ENCODE results near the gene MYBPH. TPM values are rescaled to one million over a fixed set of nuclear protein-coding genes. Genes with fewer than 3 reads are reported as not detected.
A peak's percentile ranks its signal among the peaks of the same experiment; 100 is the strongest.

MYBPH gene
- total RNA-seq, 1 experiment from 2014 or later: not detected

GRCh38 chr1:203143641-203144040 is 32.0 kb downstream of the MYBPH start:
- Mint-ChIP-seq H3K36me3 (ENCODE audit: insufficient read depth in 1 of 3, low read depth in 3 of 3) (peaks cover 0 to 9% (median 2%) of the 10 kb centered on the region in 3 experiments; a peak in 3 of 7 replicates), H3K9me3 (peaks cover 4 to 8% of the 10 kb centered on the region in 2 experiments; a peak in 3 of 5 replicates), H3K4me1 (peaks cover 44 to 53% of the 10 kb centered on the region in 2 experiments), H3K27me3 (ENCODE audit: low read depth) (no peaks in the 10 kb centered on the region; the same call in 1 of the 2 replicates), H3K27ac (peak overlapping the region in 1 of 3 experiments; percentile 67; a peak in 2 of 7 replicates), H3K4me3 (no peak overlapping the region)
- H3K27me3 ChIP-seq (ENCODE audit: insufficient read depth, low read length): no peaks in the 10 kb centered on the region
- H3K79me1 ChIP-seq (ENCODE audit: insufficient read depth, low read depth, low read length, poor library complexity, severe bottlenecking): no peaks in the 10 kb centered on the region
- H3K56ac ChIP-seq (ENCODE audit: insufficient read length, low read depth, low read length): no peak overlapping the region
- no peaks in the 10 kb centered on the region for H3K9me3 ChIP-seq (ENCODE audit: control insufficient read depth, low read depth, low read length)
- no peak for DNase-seq
- peaks cover 18% of the 10 kb centered on the region; the same call in 1 of the 2 replicates for H3K4me1 ChIP-seq (ENCODE audit: insufficient read depth, low read length)
- no peak overlapping the region for H3K23ac ChIP-seq (ENCODE audit: insufficient read length, low read depth, low read length)
- H3T11ph ChIP-seq (ENCODE audit: low read length): no peak overlapping the region
- no peak overlapping the region for H4K8ac ChIP-seq (replicated peaks; ENCODE audit: insufficient read length, low read depth, low read length)
- H4K20me1 ChIP-seq (ENCODE audit: control insufficient read depth, insufficient read depth, insufficient read length): no peaks in the 10 kb centered on the region
- no peaks in the 10 kb centered on the region for H3K23me2 ChIP-seq (ENCODE audit: insufficient read length, low read depth, low read length, poor library complexity, severe bottlenecking)
- no peak overlapping the region for H4K5ac ChIP-seq (ENCODE audit: insufficient read length, low read depth, low read length)
- H3K4me2 ChIP-seq (ENCODE audit: insufficient read depth, insufficient read length, low read length): no peak overlapping the region
- H2AFZ ChIP-seq (ENCODE audit: low read length): no peak overlapping the region
- no peaks in the 10 kb centered on the region for H3K79me2 ChIP-seq (ENCODE audit: insufficient read depth, low read length)
- no CpG with 5 or more reads among the region's 11 CpGs for WGBS (ENCODE audit: extremely low coverage, insufficient read length, low lambda C conversion rate)
- H3K18ac ChIP-seq (ENCODE audit: insufficient read length, low read depth, low read length): no peak overlapping the region
- no peak overlapping the region for H2BK5ac ChIP-seq (ENCODE audit: insufficient read length, low read length)
- H2BK20ac ChIP-seq (ENCODE audit: low read depth, low read length, poor library complexity, severe bottlenecking): no peak overlapping the region
- 0 out of 2 replicates have a peak overlapping the region, but pooled peaks have one; percentile 71 for H3K14ac ChIP-seq (ENCODE audit: insufficient read depth, low read length)
- H3K4ac ChIP-seq (ENCODE audit: low read depth, low read length): no peak overlapping the region
- no peak for TF ChIP-seq CTCF (conservative IDR thresholded peaks at IDR 0.05)
- H2AK5ac ChIP-seq (ENCODE audit: insufficient read length, low read length): no peak overlapping the region
- no peak overlapping the region for H4K91ac ChIP-seq (ENCODE audit: insufficient read length, low read depth, low read length)
- H2BK120ac ChIP-seq (ENCODE audit: low read depth, low read length, poor library complexity, severe bottlenecking): no peak overlapping the region
- H2BK15ac ChIP-seq (ENCODE audit: low read depth, low read length): no peak overlapping the region
- no peak overlapping the region for H3K9ac ChIP-seq (ENCODE audit: extremely low read depth, insufficient read length, low read length)
- no peak overlapping the region for H3K27ac ChIP-seq (ENCODE audit: insufficient read length, low read depth, low read length)
- H2BK12ac ChIP-seq (ENCODE audit: insufficient read length, low read depth, low read length): no peak overlapping the region

Data from H9 (cell line).